ENCODE measurements around the gene POU6F2.

GRCh38 chr7:38950309-38950708 lies 27.4 kb upstream of the POU6F2 start:
- TF ChIP-seq CTCF (conservative IDR thresholded peaks at IDR 0.05; ENCODE audit: low read depth, low read length) (no peak), EZH2 (IDR thresholded peaks at IDR 0.05; ENCODE audit: borderline replicate concordance, low read depth, low read length, poor library complexity, severe bottlenecking) (no peak)

All from A673 (cell line).